Panc1 (cell line): ENCODE data around the gene CYFIP2. TPM values are rescaled to one million over a fixed set of nuclear protein-coding genes. Genes with fewer than 3 reads are reported as not detected.

ENCODE experiments used
- ATAC-seq: fragments of 200-7000 bp; cut with Tn5 transposase; 2 replicates; pipeline ENCODE4 v1.9.1; 2020; ENCODE audit warnings: mild to moderate bottlenecking, moderate library complexity
- BruUV-seq: library from RNA; stranded (reverse); fragments of 400-500 nt; replicated peaks from 2 replicates; lab custom pipeline; 2021; lab: Mats Ljungman, UMichigan
- CTCF ChIA-PET: fragments of 300-600 bp; sonication (Branson Sonifier 250); formaldehyde crosslinking; loops from one replicate; lab custom pipeline; 2022; ENCODE audit warnings: antibody characterized with exemption; lab: Charles Lee
- POLR2A ChIA-PET: fragments of 300-600 bp; sonication (Branson Sonifier 250); formaldehyde crosslinking; loops from one replicate; lab custom pipeline; 2022; ENCODE audit warnings: antibody characterized with exemption; lab: Charles Lee
- DNase-seq: peaks from one replicate; pipeline ENCODE4 v3.0.0-alpha.2; 2010; ENCODE audit warnings: low read depth, low spot score
- H3K27ac ChIP-seq: 2 replicates; pipeline ENCODE4 v1.5.1; 2011; ENCODE audit warnings: mild to moderate bottlenecking, low read length, inconsistent platforms
- H3K27me3 ChIP-seq: fragments of 200-500 bp; sonication (Bioruptor generic); 2 replicates; pipeline ENCODE4 v1.6.0; 2014; ENCODE audit warnings: low read length, inconsistent platforms; ENCODE audit not compliant: control insufficient read depth, insufficient read depth
- H3K36me3 ChIP-seq: fragments of 200-500 bp; sonication (Bioruptor generic); 2 replicates; pipeline ENCODE4 v1.5.1; 2014; ENCODE audit warnings: inconsistent platforms, mild to moderate bottlenecking, low read length, moderate library complexity; ENCODE audit not compliant: control insufficient read depth, insufficient read depth
- H3K4me1 ChIP-seq: 2 replicates; pipeline ENCODE4 v1.5.1; 2011; ENCODE audit warnings: inconsistent platforms, mild to moderate bottlenecking, low read length, moderate library complexity; ENCODE audit not compliant: control insufficient read depth, insufficient read depth
- H3K4me3 ChIP-seq, 2 experiments: 2 replicates each; pipeline ENCODE4 v1.5.1; 2011 to 2012; ENCODE audit warnings: low read depth in 2 of 2, low read length in 2 of 2, mild to moderate bottlenecking in 2 of 2, inconsistent platforms in 1 of 2, moderate library complexity in 1 of 2
- H3K9me3 ChIP-seq: fragments of 200-500 bp; sonication (Bioruptor generic); 2 replicates; pipeline ENCODE4 v1.5.1; 2014; ENCODE audit warnings: low read depth, mild to moderate bottlenecking, inconsistent platforms, low read length, moderate library complexity; ENCODE audit not compliant: control insufficient read depth, insufficient read depth
- CTCF ChIP-seq: fragments of 450-650 bp; IDR thresholded peaks from 2 replicates; pipeline ENCODE4 v1.5.1; 2017; ENCODE audit warnings: mild to moderate bottlenecking
- POLR2AphosphoS5 ChIP-seq: IDR thresholded peaks from 2 replicates; pipeline ENCODE4 v1.6.1; 2012; ENCODE audit warnings: mild to moderate bottlenecking, low read depth, low read length, moderate library complexity
- REST ChIP-seq, 2 experiments: IDR thresholded peaks; 2 replicates each; pipeline ENCODE4 v1.6.1; 2011 to 2012; ENCODE audit warnings: low read depth in 2 of 2, control low read depth in 1 of 2, low read length in 1 of 2, mild to moderate bottlenecking in 1 of 2, moderate library complexity in 1 of 2; ENCODE audit not compliant: insufficient read depth in 1 of 2
- SIN3A ChIP-seq: IDR thresholded peaks from 2 replicates; pipeline ENCODE4 v1.6.1; 2012; ENCODE audit warnings: low read depth, mild to moderate bottlenecking, low read length, moderate library complexity, borderline replicate concordance; ENCODE audit not compliant: insufficient read depth
- TCF7L2 ChIP-seq: IDR thresholded peaks from 2 replicates; pipeline ENCODE4 v1.6.1; 2011; ENCODE audit warnings: mild to moderate bottlenecking, low read depth, low read length, inconsistent platforms
- in situ Hi-C: cut with HindIII; loops from 2 replicates; pipeline ENCODE4 v1.10.0; 2016; ENCODE audit warnings: low sequenced_read_pairs, low pct_unique_long_range_greater_than_20kb
- intact Hi-C: fragments of 100-400 bp; cut with micrococcal nuclease; formaldehyde crosslinking; loops from one replicate; pipeline ENCODE4 v1.10.0; 2022; ENCODE audit not compliant: unreplicated experiment
- total RNA-seq: library from RNA; stranded (reverse); gene quantifications from one replicate; pipeline ENCODE4 v1.2.1, GENCODE V29; 2021; ENCODE audit not compliant: unreplicated experiment

The CYFIP2 gene
- total RNA-seq, 1 experiment from 2014 or later, result 0.80 TPM

- no TSS peak for BruUV-seq
- H3K27ac ChIP-seq, result no peak overlapping the region
- H3K4me3 ChIP-seq, result no peak overlapping the region
- ChIA-PET POLR2A (no interaction called here), CTCF (no interaction called here)
- no peak for ATAC-seq
- intact Hi-C loops (no loop called here), in situ Hi-C loops (no loop called here)
- peaks cover under 1% of the 10 kb centered on the region for H3K27me3 ChIP-seq
- no peaks in the 10 kb centered on the region for H3K9me3 ChIP-seq
- no peaks in the 10 kb centered on the region for H3K4me1 ChIP-seq
- no peaks in the 10 kb centered on the region for H3K36me3 ChIP-seq
- DNase-seq, result no peak
- TF ChIP-seq POLR2AphosphoS5, result no peak
These were observed 24.4 kb downstream of the CYFIP2 start for GRCh38 chr5:157290156-157290980.

GRCh38 chr5:157290981-157291711 is 25.2 kb downstream of the CYFIP2 start:
- intact Hi-C loops, result no loop called here
- ATAC-seq, result no peak
- CTCF ChIA-PET, result no interaction called here

More at GRCh38 chr5:157290981-157291711, 25.2 kb downstream of the CYFIP2 start:
- DNase-seq, result no peak
- H3K36me3 ChIP-seq, result no peaks in the 10 kb centered on the region
- POLR2A ChIA-PET, result no interaction called here
- H3K27me3 ChIP-seq, result peaks cover 5% of the 10 kb centered on the region
- no peaks in the 10 kb centered on the region for H3K4me1 ChIP-seq
- TF ChIP-seq SIN3A (no peak), REST (IDR thresholded peaks at IDR 0.05; ENCODE audit: insufficient read depth in 1 of 2, low read depth in 2 of 2, low read length in 1 of 2) (no peak), TCF7L2 (no peak), POLR2AphosphoS5 (no peak), CTCF (no peak)
- H3K27ac ChIP-seq, result no peak overlapping the region
- BruUV-seq, result no TSS peak
- in situ Hi-C loops, result no loop called here
- no peaks in the 10 kb centered on the region for H3K9me3 ChIP-seq
- no peak overlapping the region for H3K4me3 ChIP-seq
